Measurements from ENCODE around the gene QRFP. TPM values are rescaled to one million over a fixed set of nuclear protein-coding genes. Genes with fewer than 3 reads are reported as not detected.

Gene QRFP
- total RNA-seq, 2 donors from 2014 or later: not detected

- H3K4me3 ChIP-seq: no peak overlapping the region
- H3K36me3 ChIP-seq: no peaks in the 10 kb centered on the region
- H3K27ac ChIP-seq: no peak overlapping the region
- TF ChIP-seq CTCF (IDR thresholded peaks at IDR 0.05): no peak
- H3K4me1 ChIP-seq: no peaks in the 10 kb centered on the region
- no peak for DNase-seq (ENCODE audit: low spot score)
- H3K27me3 ChIP-seq: no peaks in the 10 kb centered on the region
- no peaks in the 10 kb centered on the region for H3K9me3 ChIP-seq
Observed at GRCh38 chr9:130904070-130905044, 7.7 kb upstream of the QRFP start.

- no peak overlapping the region for H3K27ac ChIP-seq
- H3K9me3 ChIP-seq: no peaks in the 10 kb centered on the region
- no peak overlapping the region for H3K4me3 ChIP-seq
- TF ChIP-seq CTCF (IDR thresholded peaks at IDR 0.05): no peak
- DNase-seq (ENCODE audit: low spot score): no peak
- no peaks in the 10 kb centered on the region for H3K27me3 ChIP-seq
- H3K36me3 ChIP-seq: no peaks in the 10 kb centered on the region
- H3K4me1 ChIP-seq: no peaks in the 10 kb centered on the region
Observed at GRCh38 chr9:130903194-130904069, 6.8 kb upstream of the QRFP start.

GRCh38 chr9:130902204-130903185 lies 5.9 kb upstream of the QRFP start:
- Histone ChIP-seq H3K4me3 (no peak overlapping the region), H3K27me3 (no peaks in the 10 kb centered on the region), H3K9me3 (no peaks in the 10 kb centered on the region), H3K4me1 (no peaks in the 10 kb centered on the region), H3K36me3 (no peaks in the 10 kb centered on the region), H3K27ac (no peak overlapping the region)
- no peak for DNase-seq (ENCODE audit: low spot score)
- TF ChIP-seq CTCF (IDR thresholded peaks at IDR 0.05): no peak

GRCh38 chr9:130901498-130902203 lies 5.0 kb upstream of the QRFP start:
- no peak for DNase-seq (ENCODE audit: low spot score)
- no peaks in the 10 kb centered on the region for H3K9me3 ChIP-seq
- TF ChIP-seq CTCF (IDR thresholded peaks at IDR 0.05): no peak
- H3K27me3 ChIP-seq: no peaks in the 10 kb centered on the region
- no peaks in the 10 kb centered on the region for H3K36me3 ChIP-seq
- no peaks in the 10 kb centered on the region for H3K4me1 ChIP-seq
- no peak overlapping the region for H3K4me3 ChIP-seq
- H3K27ac ChIP-seq: no peak overlapping the region

Data from right atrium auricular region (tissue), 2 donors.